HG03575 (cell line): Measurements from ENCODE around the gene HBG1.
"Not testable (repeated sequence)": the region's sequence is repeated elsewhere in the genome, so short reads cannot be mapped to it uniquely, and the experiment has no call there.

ENCODE experiments used
- ATAC-seq: cut with Tn5 transposase; IDR thresholded peaks from one replicate; pipeline ENCODE4 v1.9.1; 2021; ENCODE audit not compliant: unreplicated experiment, insufficient number of reproducible peaks, low FRiP score; ENCODE audit errors: extremely low read depth

The HBG1 gene

GRCh38 chr11:5280582-5281102 is 31.0 kb upstream of the HBG1 start:
- peak; percentile 86 for ATAC-seq

- no peak for ATAC-seq
Measured at GRCh38 chr11:5279471-5280090, 29.9 kb upstream of the HBG1 start.

GRCh38 chr11:5277807-5278382 is 28.2 kb upstream of the HBG1 start:
- ATAC-seq = no peak

GRCh38 chr11:5276697-5277096 is 27.0 kb upstream of the HBG1 start:
- no peak for ATAC-seq

GRCh38 chr11:5275369-5276110 is 25.9 kb upstream of the HBG1 start:
- no peak for ATAC-seq

GRCh38 chr11:5274395-5274794 is 24.7 kb upstream of the HBG1 start:
- ATAC-seq = no peak

GRCh38 chr11:5272395-5273017 is 22.8 kb upstream of the HBG1 start:
- no peak for ATAC-seq

GRCh38 chr11:5269715-5270147 is 20.1 kb upstream of the HBG1 start, which contains the start of gene HBE1:
Gene HBE1, minus strand, starts transcription at chr11:5269945. Its CDS starts 55 bp downstream, at chr11:5269890.
- ATAC-seq = no peak

- ATAC-seq = no peak
Measured at GRCh38 chr11:5267033-5267563, 17.4 kb upstream of the HBG1 start.

- no peak for ATAC-seq
Measured at GRCh38 chr11:5266609-5267008, 17.0 kb upstream of the HBG1 start.

GRCh38 chr11:5265832-5266231 is 16.2 kb upstream of the HBG1 start:
- no peak for ATAC-seq

GRCh38 chr11:5258543-5259262 is 9.0 kb upstream of the HBG1 start:
- no peak for ATAC-seq

GRCh38 chr11:5257296-5257695 is 7.6 kb upstream of the HBG1 start:
- ATAC-seq = no peak

GRCh38 chr11:5254646-5255413 is 5.2 kb upstream of the HBG1 start, which contains the start of gene HBG2:
Gene HBG2, minus strand, starts transcription at chr11:5254781. Its CDS starts 53 bp downstream, at chr11:5254728.
- ATAC-seq = not testable (repeated sequence)

GRCh38 chr11:5254023-5254422 is 4.4 kb upstream of the HBG1 start:
- ATAC-seq = not testable (repeated sequence)

GRCh38 chr11:5253440-5253839 is 3.8 kb upstream of the HBG1 start:
- ATAC-seq = not testable (repeated sequence)

- no peak for ATAC-seq
Measured at GRCh38 chr11:5252919-5253265, 3.2 kb upstream of the HBG1 start.
